Erythroblast (primary cell): ENCODE results near the gene PAPSS1.

Source experiments
- GATA1 ChIP-seq: IDR thresholded peaks from 2 replicates; pipeline ENCODE4 v1.6.1; 2011; ENCODE audit warnings: low read depth, mild to moderate bottlenecking, control low read depth, low read length, moderate library complexity
- POLR2A ChIP-seq: IDR thresholded peaks from 2 replicates; pipeline ENCODE4 v1.6.1; 2011; ENCODE audit warnings: mild to moderate bottlenecking, low read length

DNA sequence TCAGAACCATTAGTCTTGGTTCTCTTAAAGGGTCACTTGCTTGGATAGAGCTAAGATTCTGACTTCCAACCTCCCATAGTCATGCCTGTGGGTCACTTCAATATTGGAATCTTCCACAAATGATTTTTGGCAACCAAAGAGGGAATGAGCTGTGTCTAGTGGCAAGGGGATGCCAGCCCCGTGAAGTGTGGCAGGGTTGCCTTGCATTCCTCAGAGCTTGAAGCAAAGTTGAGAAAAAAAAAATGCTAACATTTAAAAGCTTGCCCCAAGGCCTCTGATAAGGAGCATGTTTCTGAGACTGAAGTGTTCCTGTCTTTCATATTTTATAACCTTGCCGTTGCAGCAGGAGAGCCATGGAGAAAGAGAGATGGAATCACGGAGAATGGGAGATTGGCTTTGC is 120.2 kb downstream of the PAPSS1 start:
- TF ChIP-seq POLR2A (no peak), GATA1 (no peak)
